ENCODE results near the gene HOXB5.
A peak's percentile ranks its signal among the peaks of the same experiment; 100 is the strongest.

HOXB5 gene

GRCh38 chr17:48592057-48592514 lies 1.5 kb downstream of the HOXB5 start:
- Histone ChIP-seq H2BK120ac (ENCODE audit: insufficient read depth, low read length, poor library complexity) (no peak overlapping the region), H3K79me1 (ENCODE audit: low read length) (peaks cover 11% of the 10 kb centered on the region), H3K9ac (ENCODE audit: low read length) (no peak overlapping the region), H3K27ac (ENCODE audit: low read depth, low read length) (no peak overlapping the region), H3K14ac (ENCODE audit: low read length) (no peak overlapping the region), H2BK12ac (ENCODE audit: low read length) (no peak overlapping the region), H3K9me3 (ENCODE audit: insufficient read depth, low read depth, low read length) (no peaks in the 10 kb centered on the region), H2AK5ac (ENCODE audit: low read length) (no peak overlapping the region), H3K79me2 (ENCODE audit: control insufficient read depth, insufficient read depth, low read length, poor library complexity) (peaks cover 9% of the 10 kb centered on the region), H4K8ac (ENCODE audit: low read depth, low read length) (peak overlapping the region; percentile 20), H3K36me3 (ENCODE audit: control insufficient read depth in 1 of 2, insufficient read depth in 2 of 2, low read length in 2 of 2) (peaks cover 3 to 10% of the 10 kb centered on the region in 2 experiments), H3K4me1 (ENCODE audit: control insufficient read depth in 1 of 2, insufficient read depth in 2 of 2, low read length in 2 of 2) (peaks cover 38 to 51% of the 10 kb centered on the region in 2 experiments), H3K4ac (ENCODE audit: low read depth, low read length) (no peak overlapping the region), H2BK5ac (ENCODE audit: low read depth, low read length, poor library complexity) (no peak overlapping the region), H3K18ac (ENCODE audit: low read length) (no peak overlapping the region), H3K4me2 (ENCODE audit: low read length) (peak overlapping the region; percentile 84), H2AFZ (ENCODE audit: insufficient read depth, low read length, poor library complexity) (peak overlapping the region; percentile 44), H4K12ac (ENCODE audit: low read depth, low read length) (no peak overlapping the region), H4K91ac (ENCODE audit: low read depth, low read length) (peak overlapping the region; percentile 37), H3K23ac (ENCODE audit: low read length) (no peak overlapping the region), H3K27me3 (ENCODE audit: insufficient read depth, low read length) (no peaks in the 10 kb centered on the region), H3K4me3 (ENCODE audit: low read depth, low read length) (no peak overlapping the region)
- WGBS (ENCODE audit: extremely low coverage, insufficient coverage, insufficient read length) = no CpG with 5 or more reads among the region's 33 CpGs
- DNase-seq = no peak

- Histone ChIP-seq H3K79me1 (ENCODE audit: low read length) (peaks cover 10% of the 10 kb centered on the region), H3K27ac (ENCODE audit: low read depth, low read length) (no peak overlapping the region), H2AK5ac (ENCODE audit: low read length) (no peak overlapping the region), H2AFZ (ENCODE audit: insufficient read depth, low read length, poor library complexity) (no peak overlapping the region), H2BK5ac (ENCODE audit: low read depth, low read length, poor library complexity) (no peak overlapping the region), H4K12ac (ENCODE audit: low read depth, low read length) (no peak overlapping the region), H2BK120ac (ENCODE audit: insufficient read depth, low read length, poor library complexity) (no peak overlapping the region), H3K18ac (ENCODE audit: low read length) (no peak overlapping the region), H3K23ac (ENCODE audit: low read length) (no peak overlapping the region), H3K4ac (ENCODE audit: low read depth, low read length) (no peak overlapping the region), H3K4me1 (ENCODE audit: control insufficient read depth in 1 of 2, insufficient read depth in 2 of 2, low read length in 2 of 2) (peaks cover 35 to 47% of the 10 kb centered on the region in 2 experiments), H4K91ac (ENCODE audit: low read depth, low read length) (no peak overlapping the region), H3K4me2 (ENCODE audit: low read length) (no peak overlapping the region), H2BK12ac (ENCODE audit: low read length) (no peak overlapping the region), H3K14ac (ENCODE audit: low read length) (no peak overlapping the region), H3K9me3 (ENCODE audit: insufficient read depth, low read depth, low read length) (no peaks in the 10 kb centered on the region), H3K27me3 (ENCODE audit: insufficient read depth, low read length) (no peaks in the 10 kb centered on the region), H3K36me3 (ENCODE audit: control insufficient read depth in 1 of 2, insufficient read depth in 2 of 2, low read length in 2 of 2) (peaks cover 3 to 10% of the 10 kb centered on the region in 2 experiments), H3K79me2 (ENCODE audit: control insufficient read depth, insufficient read depth, low read length, poor library complexity) (peaks cover 9% of the 10 kb centered on the region), H4K8ac (ENCODE audit: low read depth, low read length) (no peak overlapping the region), H3K4me3 (ENCODE audit: low read depth, low read length) (no peak overlapping the region), H3K9ac (ENCODE audit: low read length) (no peak overlapping the region)
- DNase-seq = no peak
- WGBS (ENCODE audit: extremely low coverage, insufficient coverage, insufficient read length) = no CpG with 5 or more reads among the region's 10 CpGs
These were observed 2.1 kb downstream of the HOXB5 start for GRCh38 chr17:48591255-48592056.

- Histone ChIP-seq H3K23ac (ENCODE audit: low read length) (no peak overlapping the region), H4K8ac (ENCODE audit: low read depth, low read length) (no peak overlapping the region), H3K4ac (ENCODE audit: low read depth, low read length) (peak overlapping the region; percentile 50), H3K36me3 (ENCODE audit: control insufficient read depth in 1 of 2, insufficient read depth in 2 of 2, low read length in 2 of 2) (peaks cover 3 to 6% of the 10 kb centered on the region in 2 experiments), H2AK5ac (ENCODE audit: low read length) (peak overlapping the region; percentile 26), H4K12ac (ENCODE audit: low read depth, low read length) (no peak overlapping the region), H3K79me2 (ENCODE audit: control insufficient read depth, insufficient read depth, low read length, poor library complexity) (peaks cover 4% of the 10 kb centered on the region), H3K14ac (ENCODE audit: low read length) (no peak overlapping the region), H2BK120ac (ENCODE audit: insufficient read depth, low read length, poor library complexity) (no peak overlapping the region), H3K27me3 (ENCODE audit: insufficient read depth, low read length) (no peaks in the 10 kb centered on the region), H2AFZ (ENCODE audit: insufficient read depth, low read length, poor library complexity) (no peak overlapping the region), H3K4me3 (ENCODE audit: low read depth, low read length) (no peak overlapping the region), H3K18ac (ENCODE audit: low read length) (no peak overlapping the region), H4K91ac (ENCODE audit: low read depth, low read length) (peak overlapping the region; percentile 28), H3K9me3 (ENCODE audit: insufficient read depth, low read depth, low read length) (no peaks in the 10 kb centered on the region), H2BK12ac (ENCODE audit: low read length) (peak overlapping the region; percentile 58), H3K79me1 (ENCODE audit: low read length) (peaks cover 10% of the 10 kb centered on the region), H2BK5ac (ENCODE audit: low read depth, low read length, poor library complexity) (peak overlapping the region; percentile 2), H3K4me2 (ENCODE audit: low read length) (peak overlapping the region; percentile 62), H3K9ac (ENCODE audit: low read length) (no peak overlapping the region), H3K4me1 (ENCODE audit: control insufficient read depth in 1 of 2, insufficient read depth in 2 of 2, low read length in 2 of 2) (peaks cover 29 to 47% of the 10 kb centered on the region in 2 experiments), H3K27ac (ENCODE audit: low read depth, low read length) (no peak overlapping the region)
- DNase-seq = no peak
These were observed 2.9 kb downstream of the HOXB5 start for GRCh38 chr17:48590607-48591161.

- no peak for DNase-seq
- peak within 1 kb of the TSS; percentile 32 for H4K91ac ChIP-seq (ENCODE audit: low read depth, low read length)
- H3K27ac ChIP-seq (ENCODE audit: low read depth, low read length) = peak within 1 kb of the TSS; percentile 29
- H3K23ac ChIP-seq (ENCODE audit: low read length) = no peak within 1 kb of the TSS
- H2BK5ac ChIP-seq (ENCODE audit: low read depth, low read length, poor library complexity) = peak within 1 kb of the TSS; percentile 2
- H3K9me3 ChIP-seq (ENCODE audit: insufficient read depth, low read depth, low read length) = no peaks in the 10 kb centered on the region
- H4K8ac ChIP-seq (ENCODE audit: low read depth, low read length) = peak within 1 kb of the TSS; percentile 58
- no CpG with 5 or more reads among the region's 23 CpGs for WGBS (ENCODE audit: extremely low coverage, insufficient coverage, insufficient read length)
- peak within 1 kb of the TSS; percentile 62 for H3K4me2 ChIP-seq (ENCODE audit: low read length)
- no peak within 1 kb of the TSS for H3K4me3 ChIP-seq (ENCODE audit: low read depth, low read length)
- H2BK12ac ChIP-seq (ENCODE audit: low read length) = peak within 1 kb of the TSS; percentile 58
- H3K9ac ChIP-seq (ENCODE audit: low read length) = no peak within 1 kb of the TSS
- H3K18ac ChIP-seq (ENCODE audit: low read length) = no peak within 1 kb of the TSS
- H3K27me3 ChIP-seq (ENCODE audit: insufficient read depth, low read length) = no peaks in the 10 kb centered on the region
- peak within 1 kb of the TSS; percentile 50 for H3K4ac ChIP-seq (ENCODE audit: low read depth, low read length)
- H3K79me2 ChIP-seq (ENCODE audit: control insufficient read depth, insufficient read depth, low read length, poor library complexity) = peaks cover 4% of the 10 kb centered on the region
- peak within 1 kb of the TSS; percentile 34 for H2BK120ac ChIP-seq (ENCODE audit: insufficient read depth, low read length, poor library complexity)
- peaks cover 29 to 47% of the 10 kb centered on the region in 2 experiments for H3K4me1 ChIP-seq (ENCODE audit: control insufficient read depth in 1 of 2, insufficient read depth in 2 of 2, low read length in 2 of 2)
- no peak within 1 kb of the TSS for H4K12ac ChIP-seq (ENCODE audit: low read depth, low read length)
- no peak within 1 kb of the TSS for H2AFZ ChIP-seq (ENCODE audit: insufficient read depth, low read length, poor library complexity)
- H3K79me1 ChIP-seq (ENCODE audit: low read length) = peaks cover 12% of the 10 kb centered on the region
- peak within 1 kb of the TSS; percentile 42 for H3K14ac ChIP-seq (ENCODE audit: low read length)
- H2AK5ac ChIP-seq (ENCODE audit: low read length) = peak within 1 kb of the TSS; percentile 26
- peaks cover 2% of the 10 kb centered on the region in 2 experiments for H3K36me3 ChIP-seq (ENCODE audit: control insufficient read depth in 1 of 2, insufficient read depth in 2 of 2, low read length in 2 of 2)
These were observed 3.6 kb downstream of the HOXB5 start, which contains the start of gene HOXB3 for GRCh38 chr17:48589831-48590606. TSS of gene HOXB3 (minus strand) at chr17:48590241. CDS start at chr17:48552474, 37,767 bp downstream.

Measured in trophoblast cell (in vitro differentiated cells and primary cell).